Measurements from ENCODE around the gene RMI2. TPM values are rescaled to one million over a fixed set of nuclear protein-coding genes. Genes with fewer than 3 reads are reported as not detected.
"Not testable (repeated sequence)": the region's sequence is repeated elsewhere in the genome, so short reads cannot be mapped to it uniquely, and the experiment has no call there.

The RMI2 gene
- total RNA-seq, 2 experiments from 2014 or later = 68.9 to 69.9 TPM

DNA sequence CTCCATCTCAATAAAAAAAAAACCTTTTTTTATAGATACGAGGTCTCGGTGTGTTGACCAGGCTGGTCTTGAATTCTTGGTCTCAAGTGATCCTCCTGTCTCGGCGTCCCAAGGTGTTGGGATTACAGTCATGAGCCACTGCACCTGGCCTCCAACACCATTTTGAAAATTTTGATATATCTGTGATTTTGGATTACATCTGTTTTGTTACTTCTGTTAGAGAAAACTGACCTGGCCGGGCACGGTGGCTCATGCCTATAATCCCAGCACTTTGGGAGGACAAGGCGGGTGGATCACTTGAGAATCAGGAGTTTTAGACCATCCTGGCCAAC, 18.6 kb downstream of the RMI2 start:
- no peak overlapping the region for H3K27ac Mint-ChIP-seq
- no peaks in the 10 kb centered on the region for H3K36me3 Mint-ChIP-seq
- H3K27me3 Mint-ChIP-seq = peaks cover 18% of the 10 kb centered on the region
- no peak overlapping the region for H3K4me3 Mint-ChIP-seq
- no peaks in the 10 kb centered on the region for H3K9me3 Mint-ChIP-seq
- intact Hi-C loops (cut with micrococcal nuclease) = loop anchor here (1.0 kb wide), 2 partner anchors 9 to 15 kb away; no protein-coding TSS in a partner anchor
- ChIA-PET POLR2A (interaction anchor here (1.2 kb wide), 1 partner anchor 9 kb away, joined by 6 read pairs; no protein-coding TSS in a partner anchor), CTCF (interaction anchor here (1.0 to 2.0 kb wide), 2 partner anchors 8 to 399 kb away, joined by 4 to 9 read pairs; no protein-coding TSS in a partner anchor)
- peaks cover 34% of the 10 kb centered on the region for H3K4me1 Mint-ChIP-seq (ENCODE audit: low read depth)
- DNase-seq = no peak

GRCh38 chr16:11367483-11367906, 22.2 kb downstream of the RMI2 start:
- DNase-seq = no peak
- Mint-ChIP-seq H3K27me3 (no peaks in the 10 kb centered on the region), H3K27ac (no peak overlapping the region), H3K9me3 (no peaks in the 10 kb centered on the region), H3K36me3 (no peaks in the 10 kb centered on the region), H3K4me3 (no peak overlapping the region), H3K4me1 (ENCODE audit: low read depth) (peaks cover 28% of the 10 kb centered on the region)
- POLR2A ChIA-PET = interaction anchor here (0.7 kb wide), 1 partner anchor 13 kb away, joined by 4 read pairs; no protein-coding TSS in a partner anchor
- CTCF ChIA-PET = interaction anchor here (0.7 to 1.0 kb wide), 3 partner anchors 19 to 41 kb away, joined by 3 to 4 read pairs (median 4); no protein-coding TSS in a partner anchor
- intact Hi-C loops (cut with micrococcal nuclease) = no loop called here

DNA sequence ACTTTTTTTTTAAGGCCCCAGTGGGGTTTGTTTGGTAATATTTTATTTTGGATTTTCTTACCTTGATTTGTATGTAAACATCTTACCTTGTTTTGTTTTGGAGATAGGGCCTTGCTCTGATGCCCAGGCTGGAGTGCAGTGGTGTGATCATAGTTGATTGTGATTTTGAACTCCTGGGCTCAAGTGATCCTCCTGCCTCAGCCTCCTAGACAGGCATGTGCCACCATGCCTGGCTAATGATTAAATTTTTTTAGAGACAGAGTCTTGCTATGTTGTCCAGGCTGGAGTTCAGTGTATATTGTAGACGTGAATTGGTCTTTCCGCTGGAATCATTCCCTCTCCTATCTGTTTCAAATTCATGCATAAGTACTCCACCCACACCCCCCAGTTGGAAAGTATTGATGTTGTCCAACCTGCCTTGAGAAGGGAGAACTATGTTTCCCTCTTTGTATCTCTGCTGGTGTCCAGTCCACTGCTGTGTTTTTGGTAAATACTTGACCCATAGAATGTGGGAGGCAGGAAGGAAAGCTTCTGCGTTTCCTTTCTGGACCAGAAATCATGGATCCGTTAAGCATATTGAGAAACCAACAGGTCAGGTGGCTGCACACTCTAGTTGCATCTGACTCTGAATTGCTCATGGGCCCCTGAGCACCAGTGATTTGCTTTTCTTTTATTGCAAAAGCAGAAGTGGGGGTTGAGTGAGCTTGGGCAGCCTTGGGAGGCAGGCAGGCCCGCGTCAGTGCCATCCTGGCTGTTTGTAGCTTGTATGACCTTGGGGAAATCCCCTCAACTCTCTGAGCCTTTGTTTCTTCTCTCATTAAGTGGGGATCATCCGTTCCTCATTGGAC, 25.0 kb downstream of the RMI2 start:
- no peaks in the 10 kb centered on the region for H3K36me3 Mint-ChIP-seq
- intact Hi-C loops (cut with micrococcal nuclease) = no loop called here
- ChIA-PET CTCF (interaction anchor here (0.7 to 2.9 kb wide), 10 partner anchors 17 to 416 kb away, joined by 3 to 29 read pairs (median 5); partner anchors contain the start of gene SOCS1), POLR2A (interaction anchor here (0.6 to 1.1 kb wide), 4 partner anchors 9 to 481 kb away, joined by 4 to 7 read pairs (median 4); no protein-coding TSS in a partner anchor)
- H3K4me1 Mint-ChIP-seq (ENCODE audit: low read depth) = peaks cover 11% of the 10 kb centered on the region
- no peaks in the 10 kb centered on the region for H3K9me3 Mint-ChIP-seq
- H3K27me3 Mint-ChIP-seq = no peaks in the 10 kb centered on the region
- H3K4me3 Mint-ChIP-seq = no peak overlapping the region
- no peak overlapping the region for H3K27ac Mint-ChIP-seq
- DNase-seq = peak; percentile 38

GRCh38 chr16:11370932-11371279, 25.6 kb downstream of the RMI2 start:
- ChIA-PET POLR2A (interaction anchor here (0.6 to 1.1 kb wide), 4 partner anchors 9 to 480 kb away, joined by 4 to 7 read pairs (median 4); no protein-coding TSS in a partner anchor), CTCF (interaction anchor here (0.7 to 2.9 kb wide), 11 partner anchors 16 to 416 kb away, joined by 3 to 29 read pairs (median 5); partner anchors contain the start of gene SOCS1)
- H3K27me3 Mint-ChIP-seq; intact Hi-C loops (cut with micrococcal nuclease); H3K27ac Mint-ChIP-seq; H3K9me3 Mint-ChIP-seq; H3K36me3 Mint-ChIP-seq; H3K4me3 Mint-ChIP-seq; DNase-seq: not testable (repeated sequence)
- peaks cover 11% of the 10 kb centered on the region for H3K4me1 Mint-ChIP-seq (ENCODE audit: low read depth)

GRCh38 chr16:11372073-11372828, 27.0 kb downstream of the RMI2 start:
- no peak for DNase-seq
- Mint-ChIP-seq H3K27ac (no peak overlapping the region), H3K27me3 (no peaks in the 10 kb centered on the region), H3K9me3 (no peaks in the 10 kb centered on the region), H3K36me3 (peaks cover 2% of the 10 kb centered on the region), H3K4me3 (no peak overlapping the region), H3K4me1 (ENCODE audit: low read depth) (peaks cover 11% of the 10 kb centered on the region)
- ChIA-PET CTCF (interaction anchor here (0.7 to 2.9 kb wide), 48 partner anchors 9 to 418 kb away, joined by 3 to 29 read pairs (median 4); partner anchors contain the start of gene SOCS1), POLR2A (interaction anchor here (0.8 to 1.3 kb wide), 3 partner anchors 114 to 120 kb away, joined by 4 read pairs; no protein-coding TSS in a partner anchor)
- intact Hi-C loops (cut with micrococcal nuclease) = no loop called here

GRCh38 chr16:11372829-11373306, 27.6 kb downstream of the RMI2 start:
- no peaks in the 10 kb centered on the region for H3K9me3 Mint-ChIP-seq
- no peaks in the 10 kb centered on the region for H3K27me3 Mint-ChIP-seq
- POLR2A ChIA-PET = interaction anchor here (1.3 kb wide), 1 partner anchor 118 kb away, joined by 4 read pairs; no protein-coding TSS in a partner anchor
- no peak for DNase-seq
- no peak overlapping the region for H3K27ac Mint-ChIP-seq
- peaks cover 13% of the 10 kb centered on the region for H3K4me1 Mint-ChIP-seq (ENCODE audit: low read depth)
- intact Hi-C loops (cut with micrococcal nuclease) = no loop called here
- CTCF ChIA-PET = interaction anchor here (1.0 to 2.9 kb wide), 10 partner anchors 10 to 398 kb away, joined by 3 to 29 read pairs (median 4); partner anchors contain the start of gene SOCS1
- peaks cover 2% of the 10 kb centered on the region for H3K36me3 Mint-ChIP-seq
- no peak overlapping the region for H3K4me3 Mint-ChIP-seq

DNA sequence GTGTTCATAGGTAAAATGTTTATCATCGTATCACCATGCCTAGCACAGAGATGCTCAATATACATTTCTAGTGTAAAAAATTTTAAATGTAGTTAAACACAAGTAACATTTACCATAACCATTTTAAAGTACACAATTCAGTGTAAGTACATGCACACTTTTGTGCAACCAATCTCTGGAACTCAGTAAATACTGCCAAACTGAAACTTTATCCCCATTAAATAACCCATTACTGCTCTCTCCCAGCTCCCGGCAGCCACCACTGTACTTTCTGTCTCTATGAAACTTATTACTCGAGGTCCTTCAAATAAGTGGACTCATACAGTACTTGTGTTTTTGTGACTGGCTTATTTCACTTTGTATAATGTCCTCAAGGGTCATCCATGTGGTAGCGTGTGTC, 29.0 kb downstream of the RMI2 start:
- CTCF ChIA-PET = interaction anchor here (1.2 kb wide), 1 partner anchor 410 kb away, joined by 3 read pairs; no protein-coding TSS in a partner anchor
- intact Hi-C loops (cut with micrococcal nuclease) = no loop called here
- POLR2A ChIA-PET = no interaction called here
- peaks cover 23% of the 10 kb centered on the region for H3K4me1 Mint-ChIP-seq (ENCODE audit: low read depth)
- peaks cover 8% of the 10 kb centered on the region for H3K36me3 Mint-ChIP-seq
- no peak overlapping the region for H3K27ac Mint-ChIP-seq
- H3K27me3 Mint-ChIP-seq = no peaks in the 10 kb centered on the region
- no peak overlapping the region for H3K4me3 Mint-ChIP-seq
- DNase-seq = no peak
- no peaks in the 10 kb centered on the region for H3K9me3 Mint-ChIP-seq

DNA sequence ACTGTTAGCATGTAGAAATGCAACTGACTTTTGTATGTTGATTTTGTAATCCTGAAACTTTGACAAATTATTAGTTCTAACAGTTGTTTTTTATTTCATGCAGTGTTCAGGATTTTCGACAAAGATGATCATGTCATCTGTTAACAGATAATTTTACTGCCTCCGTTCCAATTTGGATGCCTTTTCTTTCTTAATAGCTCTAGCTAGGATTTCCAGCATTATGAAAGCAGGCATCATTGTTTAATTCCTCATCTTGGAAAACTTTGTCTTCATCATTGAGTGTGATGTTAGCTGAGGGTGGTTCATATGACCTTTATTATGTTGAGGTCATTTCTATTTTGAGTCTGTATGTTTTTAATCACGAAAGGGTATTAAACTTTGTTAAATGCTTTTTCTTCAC, 31.9 kb downstream of the RMI2 start:
- POLR2A ChIA-PET = no interaction called here
- no peak for DNase-seq
- H3K27me3 Mint-ChIP-seq = peaks cover under 1% of the 10 kb centered on the region
- no peak overlapping the region for H3K4me3 Mint-ChIP-seq
- peaks cover 10% of the 10 kb centered on the region for H3K36me3 Mint-ChIP-seq
- H3K9me3 Mint-ChIP-seq = no peaks in the 10 kb centered on the region
- intact Hi-C loops (cut with micrococcal nuclease) = no loop called here
- no peak overlapping the region for H3K27ac Mint-ChIP-seq
- H3K4me1 Mint-ChIP-seq (ENCODE audit: low read depth) = peaks cover 23% of the 10 kb centered on the region
- CTCF ChIA-PET = no interaction called here

- ChIA-PET POLR2A (interaction anchor here (0.8 to 2.2 kb wide), 6 partner anchors 8 to 422 kb away, joined by 3 to 12 read pairs (median 4); partner anchors contain the start of gene SOCS1), CTCF (interaction anchor here (0.7 to 1.8 kb wide), 8 partner anchors 16 to 415 kb away, joined by 3 to 20 read pairs (median 5); partner anchors contain the start of gene SOCS1)
- DNase-seq, H3K27me3 Mint-ChIP-seq, H3K9me3 Mint-ChIP-seq: not testable (repeated sequence)
- Mint-ChIP-seq H3K4me3 (peak overlapping the region; percentile 9), H3K36me3 (peaks cover 12% of the 10 kb centered on the region), H3K4me1 (ENCODE audit: low read depth) (peaks cover 23% of the 10 kb centered on the region), H3K27ac (peak overlapping the region; percentile 79)
- intact Hi-C loops (cut with micrococcal nuclease) = loop anchor here (1.0 to 2.0 kb wide), 4 partner anchors 16 to 414 kb away; partner anchors contain the start of gene RMI2
Measured at GRCh38 chr16:11378951-11379350, 33.7 kb downstream of the RMI2 start.

DNA sequence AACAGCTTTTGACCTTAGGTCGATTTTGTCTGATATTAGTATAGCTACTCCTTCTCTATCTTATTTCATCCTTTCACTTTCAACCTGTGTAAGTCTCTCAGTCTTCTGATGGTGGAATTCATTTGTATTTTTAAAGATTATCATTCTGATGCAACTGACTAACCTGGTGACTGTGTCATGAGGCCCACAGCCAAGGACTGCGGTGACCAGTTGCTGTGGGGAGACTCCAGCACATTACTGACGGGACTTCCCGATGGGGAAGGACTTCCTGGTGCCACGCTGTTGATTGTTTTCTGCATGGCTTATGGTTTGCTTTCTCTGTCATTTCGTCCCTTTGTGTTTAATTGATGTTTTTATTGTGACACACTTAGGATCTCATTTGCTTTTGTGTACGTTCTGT, 34.2 kb downstream of the RMI2 start:
- peaks cover 12% of the 10 kb centered on the region for H3K36me3 Mint-ChIP-seq
- peak overlapping the region; percentile 9 for H3K4me3 Mint-ChIP-seq
- H3K4me1 Mint-ChIP-seq (ENCODE audit: low read depth) = peaks cover 23% of the 10 kb centered on the region
- ChIA-PET CTCF (interaction anchor here (0.7 to 1.8 kb wide), 8 partner anchors 16 to 415 kb away, joined by 3 to 20 read pairs (median 5); partner anchors contain the start of gene SOCS1), POLR2A (interaction anchor here (0.8 to 2.2 kb wide), 6 partner anchors 9 to 422 kb away, joined by 3 to 12 read pairs (median 4); partner anchors contain the start of gene SOCS1)
- H3K27me3 Mint-ChIP-seq = peaks cover 2% of the 10 kb centered on the region
- peak overlapping the region; percentile 79 for H3K27ac Mint-ChIP-seq
- peak; percentile 88 for DNase-seq
- H3K9me3 Mint-ChIP-seq = no peaks in the 10 kb centered on the region
- intact Hi-C loops (cut with micrococcal nuclease) = loop anchor here (1.0 to 2.0 kb wide), 4 partner anchors 16 to 414 kb away; partner anchors contain the start of gene RMI2

DNA sequence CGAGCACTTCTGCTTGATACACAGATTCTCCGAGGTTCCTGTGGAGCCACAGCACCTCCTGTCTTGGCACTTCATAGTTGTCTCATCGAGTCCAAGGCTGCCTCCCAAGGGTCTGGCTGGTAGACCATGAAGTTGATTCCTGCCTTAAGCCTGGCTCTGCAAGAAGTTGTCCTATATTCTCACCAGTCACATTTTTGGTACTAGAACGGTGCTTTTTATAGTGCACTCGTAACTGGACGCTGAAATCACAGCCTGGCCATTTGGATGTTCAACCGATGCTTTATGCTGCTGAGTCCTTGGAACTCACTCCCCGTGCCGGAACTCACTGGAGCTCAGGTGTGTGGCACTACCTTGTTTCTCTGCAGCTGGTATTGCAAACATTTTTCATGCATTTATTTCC, 35.6 kb downstream of the RMI2 start:
- peaks cover 12% of the 10 kb centered on the region for H3K36me3 Mint-ChIP-seq
- H3K27me3 Mint-ChIP-seq = peaks cover 2% of the 10 kb centered on the region
- peak overlapping the region; percentile 15 for H3K27ac Mint-ChIP-seq
- H3K4me1 Mint-ChIP-seq (ENCODE audit: low read depth) = peaks cover 23% of the 10 kb centered on the region
- CTCF ChIA-PET = interaction anchor here (1.0 to 1.5 kb wide), 5 partner anchors 9 to 417 kb away, joined by 3 to 10 read pairs (median 3); no protein-coding TSS in a partner anchor
- intact Hi-C loops (cut with micrococcal nuclease) = no loop called here
- no peak for DNase-seq
- H3K9me3 Mint-ChIP-seq = no peaks in the 10 kb centered on the region
- POLR2A ChIA-PET = interaction anchor here (2.1 kb wide), 1 partner anchor 156 kb away, joined by 4 read pairs; no protein-coding TSS in a partner anchor
- no peak overlapping the region for H3K4me3 Mint-ChIP-seq

Data from activated CD4-positive, alpha-beta memory T cell treated with anti-CD3 and anti-CD28 coated beads for 36 hours (primary cell).